Measurements from ENCODE around the gene NPIPA8. TPM values are rescaled to one million over a fixed set of nuclear protein-coding genes. Genes with fewer than 3 reads are reported as not detected.
"Not testable (repeated sequence)": the region's sequence is repeated elsewhere in the genome, so short reads cannot be mapped to it uniquely, and the experiment has no call there.

Gene NPIPA8
- 0.34 and 0.93 TPM in 2 replicates for total RNA-seq
- long read RNA-seq = 0 reads

- H3K4me3 Mint-ChIP-seq (ENCODE audit: low read depth); H3K27ac Mint-ChIP-seq; DNase-seq (ENCODE audit: low spot score, unreplicated experiment); H3K9me3 Mint-ChIP-seq (ENCODE audit: low read depth); H3K27me3 Mint-ChIP-seq; H3K36me3 Mint-ChIP-seq (ENCODE audit: insufficient read depth); H3K4me1 Mint-ChIP-seq (ENCODE audit: low read depth): not testable (repeated sequence)
Measured at GRCh38 chr16:18336636-18337035, at the start of gene NPIPA8. Gene NPIPA8, minus strand, starts transcription at chr16:18336736. Its CDS starts 4,074 bp downstream, at chr16:18332662.

- H3K4me1 Mint-ChIP-seq (ENCODE audit: low read depth); H3K27ac Mint-ChIP-seq; H3K4me3 Mint-ChIP-seq (ENCODE audit: low read depth); H3K27me3 Mint-ChIP-seq; DNase-seq (ENCODE audit: low spot score, unreplicated experiment); H3K36me3 Mint-ChIP-seq (ENCODE audit: insufficient read depth); H3K9me3 Mint-ChIP-seq (ENCODE audit: low read depth): not testable (repeated sequence)
Measured at GRCh38 chr16:18385285-18385684, 48.7 kb upstream of the NPIPA8 start.

- not testable (repeated sequence) for H3K27me3 Mint-ChIP-seq
Measured at GRCh38 chr16:18384869-18385268, 48.3 kb upstream of the NPIPA8 start.

GRCh38 chr16:18384098-18384636 lies 47.6 kb upstream of the NPIPA8 start:
- H3K27ac Mint-ChIP-seq; DNase-seq (ENCODE audit: low spot score, unreplicated experiment); H3K4me3 Mint-ChIP-seq (ENCODE audit: low read depth); H3K4me1 Mint-ChIP-seq (ENCODE audit: low read depth); H3K27me3 Mint-ChIP-seq; H3K36me3 Mint-ChIP-seq (ENCODE audit: insufficient read depth); H3K9me3 Mint-ChIP-seq (ENCODE audit: low read depth): not testable (repeated sequence)

More at GRCh38 chr16:18384869-18385268, 48.3 kb upstream of the NPIPA8 start:
- not testable (repeated sequence) for H3K36me3 Mint-ChIP-seq (ENCODE audit: insufficient read depth); H3K4me3 Mint-ChIP-seq (ENCODE audit: low read depth); DNase-seq (ENCODE audit: low spot score, unreplicated experiment); H3K27ac Mint-ChIP-seq; H3K4me1 Mint-ChIP-seq (ENCODE audit: low read depth); H3K9me3 Mint-ChIP-seq (ENCODE audit: low read depth)

GRCh38 chr16:18382696-18383095 lies 46.2 kb upstream of the NPIPA8 start:
- H3K4me3 Mint-ChIP-seq (ENCODE audit: low read depth); H3K27ac Mint-ChIP-seq; H3K27me3 Mint-ChIP-seq; H3K9me3 Mint-ChIP-seq (ENCODE audit: low read depth); H3K36me3 Mint-ChIP-seq (ENCODE audit: insufficient read depth); DNase-seq (ENCODE audit: low spot score, unreplicated experiment); H3K4me1 Mint-ChIP-seq (ENCODE audit: low read depth): not testable (repeated sequence)

- H3K4me1 Mint-ChIP-seq (ENCODE audit: low read depth); DNase-seq (ENCODE audit: low spot score, unreplicated experiment); H3K36me3 Mint-ChIP-seq (ENCODE audit: insufficient read depth); H3K9me3 Mint-ChIP-seq (ENCODE audit: low read depth); H3K27ac Mint-ChIP-seq; H3K27me3 Mint-ChIP-seq; H3K4me3 Mint-ChIP-seq (ENCODE audit: low read depth): not testable (repeated sequence)
Measured at GRCh38 chr16:18347742-18348141, 11.2 kb upstream of the NPIPA8 start.

GRCh38 chr16:18346993-18347392 lies 10.5 kb upstream of the NPIPA8 start:
- not testable (repeated sequence) for DNase-seq (ENCODE audit: low spot score, unreplicated experiment)

GRCh38 chr16:18344634-18345033 lies 8.1 kb upstream of the NPIPA8 start:
- not testable (repeated sequence) for H3K27me3 Mint-ChIP-seq; DNase-seq (ENCODE audit: low spot score, unreplicated experiment); H3K36me3 Mint-ChIP-seq (ENCODE audit: insufficient read depth); H3K4me3 Mint-ChIP-seq (ENCODE audit: low read depth); H3K27ac Mint-ChIP-seq; H3K9me3 Mint-ChIP-seq (ENCODE audit: low read depth); H3K4me1 Mint-ChIP-seq (ENCODE audit: low read depth)

More at GRCh38 chr16:18346993-18347392, 10.5 kb upstream of the NPIPA8 start:
- H3K27me3 Mint-ChIP-seq; H3K27ac Mint-ChIP-seq; H3K9me3 Mint-ChIP-seq (ENCODE audit: low read depth); H3K36me3 Mint-ChIP-seq (ENCODE audit: insufficient read depth); H3K4me1 Mint-ChIP-seq (ENCODE audit: low read depth); H3K4me3 Mint-ChIP-seq (ENCODE audit: low read depth): not testable (repeated sequence)

- not testable (repeated sequence) for H3K36me3 Mint-ChIP-seq (ENCODE audit: insufficient read depth); H3K27me3 Mint-ChIP-seq; H3K4me3 Mint-ChIP-seq (ENCODE audit: low read depth); DNase-seq (ENCODE audit: low spot score, unreplicated experiment); H3K9me3 Mint-ChIP-seq (ENCODE audit: low read depth); H3K27ac Mint-ChIP-seq; H3K4me1 Mint-ChIP-seq (ENCODE audit: low read depth)
Measured at GRCh38 chr16:18341986-18342385, 5.5 kb upstream of the NPIPA8 start.

- H3K36me3 Mint-ChIP-seq (ENCODE audit: insufficient read depth); H3K4me1 Mint-ChIP-seq (ENCODE audit: low read depth); H3K27me3 Mint-ChIP-seq; H3K27ac Mint-ChIP-seq; H3K4me3 Mint-ChIP-seq (ENCODE audit: low read depth); DNase-seq (ENCODE audit: low spot score, unreplicated experiment); H3K9me3 Mint-ChIP-seq (ENCODE audit: low read depth): not testable (repeated sequence)
Measured at GRCh38 chr16:18341417-18341960, 5.0 kb upstream of the NPIPA8 start.

- not testable (repeated sequence) for H3K4me3 Mint-ChIP-seq (ENCODE audit: low read depth); H3K27me3 Mint-ChIP-seq; H3K36me3 Mint-ChIP-seq (ENCODE audit: insufficient read depth); H3K4me1 Mint-ChIP-seq (ENCODE audit: low read depth); DNase-seq (ENCODE audit: low spot score, unreplicated experiment); H3K27ac Mint-ChIP-seq; H3K9me3 Mint-ChIP-seq (ENCODE audit: low read depth)
Measured at GRCh38 chr16:18339210-18339609, 2.7 kb upstream of the NPIPA8 start.

- not testable (repeated sequence) for DNase-seq (ENCODE audit: low spot score, unreplicated experiment); H3K9me3 Mint-ChIP-seq (ENCODE audit: low read depth); H3K27ac Mint-ChIP-seq; H3K4me1 Mint-ChIP-seq (ENCODE audit: low read depth); H3K36me3 Mint-ChIP-seq (ENCODE audit: insufficient read depth); H3K27me3 Mint-ChIP-seq; H3K4me3 Mint-ChIP-seq (ENCODE audit: low read depth)
Measured at GRCh38 chr16:18311811-18312210, 24.7 kb downstream of the NPIPA8 start.

- not testable (repeated sequence) for H3K27ac Mint-ChIP-seq; H3K27me3 Mint-ChIP-seq; H3K36me3 Mint-ChIP-seq (ENCODE audit: insufficient read depth); H3K4me3 Mint-ChIP-seq (ENCODE audit: low read depth); DNase-seq (ENCODE audit: low spot score, unreplicated experiment); H3K4me1 Mint-ChIP-seq (ENCODE audit: low read depth); H3K9me3 Mint-ChIP-seq (ENCODE audit: low read depth)
Measured at GRCh38 chr16:18309159-18309558, 27.4 kb downstream of the NPIPA8 start.

- H3K36me3 Mint-ChIP-seq (ENCODE audit: insufficient read depth); DNase-seq (ENCODE audit: low spot score, unreplicated experiment); H3K9me3 Mint-ChIP-seq (ENCODE audit: low read depth); H3K27me3 Mint-ChIP-seq; H3K27ac Mint-ChIP-seq; H3K4me1 Mint-ChIP-seq (ENCODE audit: low read depth); H3K4me3 Mint-ChIP-seq (ENCODE audit: low read depth): not testable (repeated sequence)
Measured at GRCh38 chr16:18307241-18307640, 29.3 kb downstream of the NPIPA8 start.
